Transverse colon (tissue), 4 donors: Measurements from ENCODE around the gene PDE9A.

ENCODE experiments used
- EP300 ChIP-seq: sonication (generic); formaldehyde crosslinking; IDR thresholded peaks from one replicate; pipeline ENCODE4 v1.6.1; 2017; ENCODE audit warnings: antibody characterized with exemption, low read depth
- POLR2A ChIP-seq: fragments of 450-650 bp; IDR thresholded peaks from one replicate; pipeline ENCODE4 v1.6.1; 2016; ENCODE audit warnings: antibody characterized with exemption, mild to moderate bottlenecking, moderate library complexity
- POLR2AphosphoS5 ChIP-seq, 3 donors: sonication (generic); formaldehyde crosslinking; IDR thresholded peaks; one replicate each; pipeline ENCODE4 v1.6.1; 2016; ENCODE audit warnings: antibody characterized with exemption in 3 of 3
- TF ChIP-seq, protein P1 (sequence below), 5 experiments: fragments of 200-600 bp in 3 of 5; fragments of 450-650 bp in 2 of 5; sonication (generic) in 3 of 5; IDR thresholded peaks; 1 replicate in 2 of 5; 2 replicates in 3 of 5; pipeline ENCODE4 v1.5.1; 2016 to 2017; ENCODE audit warnings: antibody characterized with exemption in 5 of 5, inconsistent platforms in 3 of 5, mild to moderate bottlenecking in 2 of 5, moderate library complexity in 1 of 5

- TF ChIP-seq POLR2AphosphoS5 (IDR thresholded peaks at IDR 0.05), result no peak
- no peak for TF ChIP-seq POLR2A
- TF ChIP-seq, protein P1, sequence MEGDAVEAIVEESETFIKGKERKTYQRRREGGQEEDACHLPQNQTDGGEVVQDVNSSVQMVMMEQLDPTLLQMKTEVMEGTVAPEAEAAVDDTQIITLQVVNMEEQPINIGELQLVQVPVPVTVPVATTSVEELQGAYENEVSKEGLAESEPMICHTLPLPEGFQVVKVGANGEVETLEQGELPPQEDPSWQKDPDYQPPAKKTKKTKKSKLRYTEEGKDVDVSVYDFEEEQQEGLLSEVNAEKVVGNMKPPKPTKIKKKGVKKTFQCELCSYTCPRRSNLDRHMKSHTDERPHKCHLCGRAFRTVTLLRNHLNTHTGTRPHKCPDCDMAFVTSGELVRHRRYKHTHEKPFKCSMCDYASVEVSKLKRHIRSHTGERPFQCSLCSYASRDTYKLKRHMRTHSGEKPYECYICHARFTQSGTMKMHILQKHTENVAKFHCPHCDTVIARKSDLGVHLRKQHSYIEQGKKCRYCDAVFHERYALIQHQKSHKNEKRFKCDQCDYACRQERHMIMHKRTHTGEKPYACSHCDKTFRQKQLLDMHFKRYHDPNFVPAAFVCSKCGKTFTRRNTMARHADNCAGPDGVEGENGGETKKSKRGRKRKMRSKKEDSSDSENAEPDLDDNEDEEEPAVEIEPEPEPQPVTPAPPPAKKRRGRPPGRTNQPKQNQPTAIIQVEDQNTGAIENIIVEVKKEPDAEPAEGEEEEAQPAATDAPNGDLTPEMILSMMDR (IDR thresholded peaks at IDR 0.05), result no peak
- no peak for TF ChIP-seq EP300
Measured at GRCh38 chr21:42688226-42688840, 34.9 kb downstream of the PDE9A start.
